Endothelial cell (in vitro differentiated cells): ENCODE results near the gene GLRX5. TPM values are rescaled to one million over a fixed set of nuclear protein-coding genes. Genes with fewer than 3 reads are reported as not detected.

ENCODE experiments used
- DNase-seq: peaks from one replicate; pipeline ENCODE4 v3.0.0; 2021; ENCODE audit warnings: low spot score
- H3K27ac Mint-ChIP-seq: one replicate; pipeline ENCODE4 v1.8.0; 2021; ENCODE audit warnings: mixed read lengths, inconsistent platforms; ENCODE audit not compliant: unreplicated experiment
- H3K27me3 Mint-ChIP-seq: one replicate; pipeline ENCODE4 v1.8.0; 2021; ENCODE audit warnings: mild to moderate bottlenecking, moderate library complexity, mixed read lengths, inconsistent platforms; ENCODE audit not compliant: unreplicated experiment
- H3K36me3 Mint-ChIP-seq: one replicate; pipeline ENCODE4 v1.8.0; 2021; ENCODE audit warnings: mild to moderate bottlenecking, low read depth, mixed read lengths, inconsistent platforms; ENCODE audit not compliant: unreplicated experiment
- H3K4me1 Mint-ChIP-seq: one replicate; pipeline ENCODE4 v1.8.0; 2021; ENCODE audit warnings: mild to moderate bottlenecking, mixed read lengths, inconsistent platforms; ENCODE audit not compliant: unreplicated experiment
- H3K4me3 Mint-ChIP-seq: one replicate; pipeline ENCODE4 v1.8.0; 2021; ENCODE audit warnings: mild to moderate bottlenecking, mixed read lengths, inconsistent platforms; ENCODE audit not compliant: unreplicated experiment
- H3K9me3 Mint-ChIP-seq: one replicate; pipeline ENCODE4 v1.8.0; 2021; ENCODE audit warnings: mixed read lengths, inconsistent platforms; ENCODE audit not compliant: unreplicated experiment
- CTCF ChIP-seq: fragments of 200-600 bp; sonication (generic); IDR thresholded peaks from one replicate; pipeline ENCODE4 v1.5.0; 2021; ENCODE audit warnings: antibody characterized with exemption; ENCODE audit not compliant: unreplicated experiment
- total RNA-seq: library from RNA; stranded (reverse); fragmentation: NEBNext Ultra II Directional; extraction: Animal tissue kit (Norgen Biotek cat#: 25700); gene quantifications from one replicate; pipeline ENCODE4 v1.2.1, GENCODE V29; 2021; ENCODE audit not compliant: unreplicated experiment

Gene GLRX5
- total RNA-seq, 1 donor from 2014 or later, result 40.3 TPM

GRCh38 chr14:95541932-95542930 is 7.4 kb downstream of the GLRX5 start:
- Mint-ChIP-seq H3K27ac (no peak overlapping the region), H3K36me3 (peaks cover 2% of the 10 kb centered on the region), H3K9me3 (no peaks in the 10 kb centered on the region), H3K4me3 (no peak overlapping the region), H3K4me1 (no peaks in the 10 kb centered on the region), H3K27me3 (no peaks in the 10 kb centered on the region)
- no peak for DNase-seq
- no peak for TF ChIP-seq CTCF

GRCh38 chr14:95543021-95543420 is 8.2 kb downstream of the GLRX5 start:
- H3K9me3 Mint-ChIP-seq, result no peaks in the 10 kb centered on the region
- peaks cover 1% of the 10 kb centered on the region for H3K27me3 Mint-ChIP-seq
- TF ChIP-seq CTCF, result no peak
- H3K4me1 Mint-ChIP-seq, result no peaks in the 10 kb centered on the region
- H3K36me3 Mint-ChIP-seq, result peaks cover 2% of the 10 kb centered on the region
- no peak overlapping the region for H3K4me3 Mint-ChIP-seq
- DNase-seq, result no peak
- no peak overlapping the region for H3K27ac Mint-ChIP-seq

GRCh38 chr14:95544588-95544987 is 9.7 kb downstream of the GLRX5 start:
- DNase-seq, result no peak

GRCh38 chr14:95545515-95546168 is 10.8 kb downstream of the GLRX5 start:
- H3K9me3 Mint-ChIP-seq, result no peaks in the 10 kb centered on the region
- H3K27ac Mint-ChIP-seq, result no peak overlapping the region
- H3K27me3 Mint-ChIP-seq, result peaks cover 6% of the 10 kb centered on the region
- H3K4me1 Mint-ChIP-seq, result peaks cover 6% of the 10 kb centered on the region
- no peak for TF ChIP-seq CTCF
- peaks cover 6% of the 10 kb centered on the region for H3K36me3 Mint-ChIP-seq
- no peak overlapping the region for H3K4me3 Mint-ChIP-seq
- no peak for DNase-seq

More at GRCh38 chr14:95544588-95544987, 9.7 kb downstream of the GLRX5 start:
- peaks cover 6% of the 10 kb centered on the region for H3K27me3 Mint-ChIP-seq
- no peak overlapping the region for H3K27ac Mint-ChIP-seq
- no peak overlapping the region for H3K4me3 Mint-ChIP-seq
- no peak for TF ChIP-seq CTCF
- peaks cover 4% of the 10 kb centered on the region for H3K4me1 Mint-ChIP-seq
- H3K36me3 Mint-ChIP-seq, result peaks cover 2% of the 10 kb centered on the region
- no peaks in the 10 kb centered on the region for H3K9me3 Mint-ChIP-seq

GRCh38 chr14:95547272-95547625 is 12.4 kb downstream of the GLRX5 start:
- H3K4me3 Mint-ChIP-seq, result no peak overlapping the region
- no peak overlapping the region for H3K27ac Mint-ChIP-seq

More at GRCh38 chr14:95547272-95547625, 12.4 kb downstream of the GLRX5 start:
- H3K27me3 Mint-ChIP-seq, result peaks cover 6% of the 10 kb centered on the region
- TF ChIP-seq CTCF, result no peak
- no peaks in the 10 kb centered on the region for H3K9me3 Mint-ChIP-seq
- peaks cover 7% of the 10 kb centered on the region for H3K36me3 Mint-ChIP-seq
- peaks cover 6% of the 10 kb centered on the region for H3K4me1 Mint-ChIP-seq
- no peak for DNase-seq
